NB4 (cell line): ENCODE results near the gene STAB2.

Experiments used
- DNase-seq: peaks from one replicate; pipeline ENCODE4 v3.0.0; 2010; ENCODE audit warnings: low read depth
- H3K4me3 ChIP-seq: one replicate; pipeline ENCODE4 v1.5.1; 2011; ENCODE audit warnings: mild to moderate bottlenecking, low read depth, low read length, moderate library complexity
- MYC ChIP-seq: IDR thresholded peaks from 2 replicates; pipeline ENCODE4 v1.6.1; 2011; ENCODE audit warnings: low read depth, low read length
- POLR2A ChIP-seq: IDR thresholded peaks from 2 replicates; pipeline ENCODE4 v1.6.1; 2011; ENCODE audit warnings: mild to moderate bottlenecking; ENCODE audit not compliant: insufficient read length; ENCODE audit errors: extremely low read depth
- TF ChIP-seq, protein P1 (sequence below): IDR thresholded peaks from one replicate; pipeline ENCODE4 v1.5.1; 2012; ENCODE audit warnings: low read depth, low read length
- TF ChIP-seq, protein P2 (sequence below): IDR thresholded peaks from 2 replicates; pipeline ENCODE4 v1.6.1; 2011; ENCODE audit warnings: low read depth, low read length

Gene STAB2

DNA sequence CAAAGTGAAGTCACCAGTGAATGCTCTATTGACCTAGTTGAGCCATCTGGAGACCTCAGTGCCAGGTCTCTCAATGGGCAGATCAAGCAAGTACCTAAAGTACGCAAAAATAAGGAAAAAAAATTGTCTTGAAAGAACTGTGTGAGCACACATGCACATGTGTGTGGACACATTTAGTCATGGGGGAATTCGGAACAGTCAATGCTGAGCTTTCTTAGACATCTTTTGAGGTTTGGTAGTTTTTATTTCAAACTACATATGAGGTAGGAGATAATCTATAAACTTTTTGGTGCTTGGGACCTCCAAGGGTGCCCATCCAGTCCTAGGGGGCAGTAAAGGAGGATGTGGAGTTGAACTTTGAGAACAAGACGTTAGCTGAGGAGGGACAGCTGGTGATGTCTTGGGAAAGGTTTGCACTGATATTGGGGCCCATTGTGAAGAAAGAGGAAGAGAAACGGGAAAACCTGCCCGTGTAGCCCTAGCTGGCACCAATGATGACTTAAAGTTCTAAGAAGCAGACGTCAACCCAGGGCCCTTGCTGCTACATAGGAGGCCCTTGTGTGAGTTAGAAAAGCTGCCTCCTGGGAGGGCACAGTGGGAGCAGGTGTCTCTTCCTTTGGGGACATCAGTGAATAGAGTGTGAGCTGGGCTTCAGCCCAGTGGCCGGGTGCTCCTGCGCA lies 129.6 kb downstream of the STAB2 start:
- H3K4me3 ChIP-seq: no peak overlapping the region
- no peak for TF ChIP-seq POLR2A
- TF ChIP-seq, protein P1, sequence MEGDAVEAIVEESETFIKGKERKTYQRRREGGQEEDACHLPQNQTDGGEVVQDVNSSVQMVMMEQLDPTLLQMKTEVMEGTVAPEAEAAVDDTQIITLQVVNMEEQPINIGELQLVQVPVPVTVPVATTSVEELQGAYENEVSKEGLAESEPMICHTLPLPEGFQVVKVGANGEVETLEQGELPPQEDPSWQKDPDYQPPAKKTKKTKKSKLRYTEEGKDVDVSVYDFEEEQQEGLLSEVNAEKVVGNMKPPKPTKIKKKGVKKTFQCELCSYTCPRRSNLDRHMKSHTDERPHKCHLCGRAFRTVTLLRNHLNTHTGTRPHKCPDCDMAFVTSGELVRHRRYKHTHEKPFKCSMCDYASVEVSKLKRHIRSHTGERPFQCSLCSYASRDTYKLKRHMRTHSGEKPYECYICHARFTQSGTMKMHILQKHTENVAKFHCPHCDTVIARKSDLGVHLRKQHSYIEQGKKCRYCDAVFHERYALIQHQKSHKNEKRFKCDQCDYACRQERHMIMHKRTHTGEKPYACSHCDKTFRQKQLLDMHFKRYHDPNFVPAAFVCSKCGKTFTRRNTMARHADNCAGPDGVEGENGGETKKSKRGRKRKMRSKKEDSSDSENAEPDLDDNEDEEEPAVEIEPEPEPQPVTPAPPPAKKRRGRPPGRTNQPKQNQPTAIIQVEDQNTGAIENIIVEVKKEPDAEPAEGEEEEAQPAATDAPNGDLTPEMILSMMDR: no peak
- TF ChIP-seq MYC: no peak
- TF ChIP-seq, protein P2, sequence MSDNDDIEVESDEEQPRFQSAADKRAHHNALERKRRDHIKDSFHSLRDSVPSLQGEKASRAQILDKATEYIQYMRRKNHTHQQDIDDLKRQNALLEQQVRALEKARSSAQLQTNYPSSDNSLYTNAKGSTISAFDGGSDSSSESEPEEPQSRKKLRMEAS: no peak
- DNase-seq: no peak

DNA sequence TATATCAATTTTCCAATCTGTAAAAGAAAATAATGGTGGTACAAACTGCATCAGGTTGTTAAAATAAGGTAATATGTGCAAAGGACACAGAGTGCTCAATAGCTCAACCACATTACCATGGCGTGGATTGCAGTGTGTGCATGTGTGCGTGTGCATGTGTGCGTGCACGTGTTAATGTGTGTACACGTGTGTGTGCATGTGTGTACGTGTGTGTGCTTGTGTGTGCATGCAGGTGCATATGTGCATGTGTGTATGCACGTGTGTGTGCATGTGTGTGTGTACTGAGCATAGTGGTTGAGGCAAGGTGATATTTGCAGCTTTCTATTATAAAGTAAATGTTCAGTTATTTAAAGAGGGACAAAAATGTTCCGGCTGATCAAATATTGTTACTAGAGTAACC lies 138.3 kb downstream of the STAB2 start:
- no peak for DNase-seq
- TF ChIP-seq MYC (no peak), POLR2A (no peak)
- TF ChIP-seq, protein P1: no peak
- TF ChIP-seq, protein P2: no peak
- H3K4me3 ChIP-seq: no peak overlapping the region

DNA sequence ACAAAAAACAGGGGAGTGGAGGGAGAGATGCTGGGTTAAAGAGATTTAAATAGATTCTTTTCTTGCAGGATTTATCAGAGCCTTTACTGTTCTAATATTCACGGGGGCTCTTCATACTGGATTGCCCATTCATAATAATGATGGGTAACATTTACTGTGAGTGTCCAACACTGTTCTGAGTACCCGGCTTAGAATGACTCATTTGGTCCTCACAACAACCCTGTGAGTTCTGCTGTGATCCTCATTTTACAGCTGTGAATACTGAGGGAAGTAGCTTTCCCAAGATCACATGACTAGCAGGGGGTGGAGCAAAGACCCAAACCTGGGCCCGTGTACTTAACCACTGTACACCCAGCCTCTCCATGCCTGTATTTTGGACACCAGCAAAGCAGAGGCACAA lies 140.6 kb downstream of the STAB2 start:
- TF ChIP-seq, protein P2: no peak
- H3K4me3 ChIP-seq: no peak overlapping the region
- peak; percentile 18 for DNase-seq

DNA sequence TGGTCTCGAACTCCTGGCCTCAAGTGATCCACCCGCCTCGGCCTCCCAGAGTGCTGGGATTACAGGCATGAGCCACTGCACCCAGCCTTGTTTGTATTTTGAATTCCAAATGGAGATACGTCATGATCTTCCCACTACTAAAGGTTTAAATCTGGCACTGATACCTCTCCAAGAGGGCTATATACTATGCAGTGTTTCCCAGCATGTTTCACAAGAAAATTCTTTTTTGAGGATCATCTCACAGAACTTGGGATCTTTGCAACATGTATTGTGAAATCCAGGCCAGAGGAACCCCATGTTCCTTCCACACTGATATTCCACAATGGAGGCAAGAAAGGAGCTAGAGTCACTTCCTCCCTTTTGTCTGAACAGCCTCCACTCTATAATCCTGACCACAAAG lies 141.2 kb downstream of the STAB2 start:
- H3K4me3 ChIP-seq: no peak overlapping the region
- TF ChIP-seq, protein P1: no peak
- TF ChIP-seq POLR2A (no peak), MYC (no peak)
- TF ChIP-seq, protein P2: no peak
- no peak for DNase-seq

DNA sequence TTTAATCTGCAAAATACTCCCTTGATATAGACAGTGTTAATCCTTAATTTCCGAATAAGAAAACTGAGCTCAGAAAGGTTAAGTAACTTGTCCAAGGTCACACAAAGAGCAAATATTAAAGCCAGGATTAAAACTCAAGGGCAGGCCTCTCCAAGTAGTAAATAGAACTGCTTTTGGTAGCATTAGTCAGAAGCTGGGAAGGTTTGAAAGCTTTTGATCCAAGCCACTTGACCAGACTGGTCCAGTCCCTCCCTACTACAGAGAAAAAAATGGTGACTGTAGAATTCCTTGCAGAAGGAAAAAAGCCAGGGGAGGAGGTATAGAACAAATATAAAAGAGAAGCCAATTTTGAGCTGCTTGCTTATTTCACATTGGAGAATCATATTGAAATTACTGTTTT lies 142.4 kb downstream of the STAB2 start:
- no peak overlapping the region for H3K4me3 ChIP-seq
- TF ChIP-seq POLR2A (no peak), MYC (no peak)
- TF ChIP-seq, protein P1: no peak
- TF ChIP-seq, protein P2: no peak
- DNase-seq: no peak

DNA sequence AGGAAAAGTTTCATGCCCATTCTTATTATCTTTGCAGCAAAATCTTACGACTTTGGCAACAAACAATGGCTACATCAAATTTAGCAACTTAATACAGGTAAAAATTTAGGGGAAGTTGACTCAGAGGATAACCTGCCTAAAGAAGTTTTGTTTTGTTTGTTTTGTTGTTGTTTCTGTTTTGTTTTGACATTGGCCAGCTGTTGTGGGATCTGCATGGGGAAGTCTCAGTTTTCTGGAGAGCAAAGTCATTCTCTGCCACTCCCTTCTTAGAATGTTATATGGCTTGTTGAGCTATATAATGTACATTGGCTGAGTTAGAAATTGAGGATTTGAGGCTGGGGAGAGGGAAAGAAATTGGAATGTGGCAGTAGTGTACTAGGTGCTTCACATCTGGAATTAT lies 144.5 kb downstream of the STAB2 start:
- DNase-seq: no peak
- TF ChIP-seq, protein P2: no peak
- no peak overlapping the region for H3K4me3 ChIP-seq

DNA sequence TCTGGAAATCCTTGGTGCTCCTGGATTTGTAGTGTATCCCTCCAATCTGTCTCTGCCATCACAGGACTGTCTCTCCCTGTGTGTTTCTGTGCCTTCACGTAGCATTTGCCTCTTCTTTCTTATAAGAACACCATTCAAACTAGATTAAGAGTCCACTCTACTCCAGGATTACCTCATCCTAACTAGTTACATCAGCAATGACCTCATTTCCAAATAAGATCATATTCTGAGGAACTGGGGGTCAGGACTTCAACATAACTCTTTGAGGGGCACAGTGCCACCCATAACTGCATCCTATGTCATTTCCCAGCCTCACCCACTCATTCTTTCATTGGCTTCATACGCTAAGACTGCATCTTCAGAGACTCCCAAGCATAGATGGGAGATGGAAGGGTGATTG lies 147.8 kb downstream of the STAB2 start:
- TF ChIP-seq, protein P2: no peak
- no peak for TF ChIP-seq MYC
- TF ChIP-seq, protein P1: no peak
- no peak for TF ChIP-seq POLR2A
- no peak for DNase-seq
- H3K4me3 ChIP-seq: no peak overlapping the region
